Globus pallidus (tissue), 1 donor: ENCODE measurements around the gene TCEAL9.
A peak's percentile ranks its signal among the peaks of the same experiment; 100 is the strongest.
"Not testable (repeated sequence)": the region's sequence is repeated elsewhere in the genome, so short reads cannot be mapped to it uniquely, and the experiment has no call there.

Source experiments
- DNase-seq: peaks from one replicate; pipeline ENCODE4 v3.0.0-alpha.2; 2015; ENCODE audit warnings: low spot score

TCEAL9 gene

DNA sequence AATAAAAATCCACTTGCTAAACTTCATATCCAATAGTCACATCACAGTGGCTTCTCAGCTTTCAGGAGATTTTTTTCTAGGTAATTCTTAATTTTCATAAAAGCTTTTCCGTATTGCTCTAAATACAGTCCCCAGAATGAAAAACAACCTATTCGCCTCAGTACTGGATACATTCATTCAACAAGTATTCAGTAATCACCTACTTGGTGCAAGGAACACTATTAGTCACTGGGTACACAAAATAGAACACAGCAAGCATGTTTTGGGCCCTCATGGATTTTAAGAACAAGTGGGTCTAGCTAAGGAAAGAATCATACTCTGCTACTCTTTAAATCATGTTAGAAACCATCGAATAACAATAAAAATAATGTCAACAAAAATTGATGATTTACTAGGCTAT, 17.3 kb downstream of the TCEAL9 start:
- DNase-seq, result no peak

DNA sequence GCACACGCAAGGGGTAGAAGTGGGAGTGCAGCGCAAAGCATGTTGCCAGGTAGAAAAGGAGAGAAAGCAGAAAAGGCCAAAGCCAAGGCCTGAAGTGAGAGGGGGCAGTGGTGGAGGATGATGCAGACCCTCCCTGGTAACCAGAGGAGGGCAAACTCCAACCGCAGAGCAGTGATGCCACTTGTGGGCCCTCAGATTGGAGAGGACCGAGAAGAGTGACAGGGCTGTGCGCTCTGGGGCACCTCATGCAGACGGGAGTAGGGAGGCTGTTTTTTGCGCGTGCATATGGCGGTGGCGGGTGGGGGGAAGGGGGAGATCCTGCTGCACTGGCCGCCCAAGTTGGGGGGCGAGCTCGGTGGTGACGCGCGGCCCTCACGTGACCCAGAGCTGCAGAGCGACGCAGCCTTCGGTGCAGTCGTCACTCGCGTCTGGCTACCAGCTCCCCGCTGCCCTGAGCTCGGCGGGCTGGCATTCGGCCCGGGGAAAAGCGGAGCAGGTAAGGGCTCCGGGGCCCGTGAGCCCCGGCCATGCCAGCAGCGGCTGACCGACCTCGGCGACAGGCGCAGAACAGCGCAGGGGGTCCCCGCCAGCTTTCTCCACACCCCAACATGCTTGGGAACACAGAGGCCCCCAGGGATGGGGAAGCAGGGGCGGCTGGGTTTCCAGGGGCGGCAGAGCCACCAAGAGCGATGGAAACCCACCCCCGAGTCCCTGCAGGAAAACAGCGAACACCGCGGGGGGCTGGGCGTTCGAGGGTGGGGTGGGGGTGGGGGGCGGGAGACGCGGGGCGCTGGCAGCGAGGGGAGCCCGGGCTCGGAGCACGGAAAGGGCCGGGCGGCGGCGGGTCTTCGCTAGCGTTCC, 20.0 kb downstream of the TCEAL9 start, which contains the start of gene BEX3:
Gene BEX3, plus strand, starts transcription at position 421 of the 861 bp plus-strand sequence. CDS start 984 bp downstream, outside the sequence.
- peak; percentile 59 for DNase-seq

DNA sequence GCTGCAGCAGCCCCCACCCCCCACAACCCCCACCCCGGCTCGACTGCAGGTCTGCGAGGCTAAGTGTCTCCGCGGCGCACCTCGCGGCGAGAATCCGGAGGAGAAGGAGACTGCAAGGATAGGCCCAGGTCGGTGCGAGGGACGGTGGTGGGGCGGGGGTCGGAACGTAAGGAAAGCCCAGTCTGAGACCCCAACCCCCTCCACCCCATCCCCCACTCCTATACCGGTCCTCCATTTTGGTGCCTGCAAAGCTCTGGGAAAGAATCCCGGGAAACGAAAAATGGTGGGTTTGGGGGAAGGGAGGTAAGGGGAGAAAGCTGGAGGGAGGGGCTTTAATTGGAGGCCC, 20.6 kb downstream of the TCEAL9 start:
- no peak for DNase-seq

DNA sequence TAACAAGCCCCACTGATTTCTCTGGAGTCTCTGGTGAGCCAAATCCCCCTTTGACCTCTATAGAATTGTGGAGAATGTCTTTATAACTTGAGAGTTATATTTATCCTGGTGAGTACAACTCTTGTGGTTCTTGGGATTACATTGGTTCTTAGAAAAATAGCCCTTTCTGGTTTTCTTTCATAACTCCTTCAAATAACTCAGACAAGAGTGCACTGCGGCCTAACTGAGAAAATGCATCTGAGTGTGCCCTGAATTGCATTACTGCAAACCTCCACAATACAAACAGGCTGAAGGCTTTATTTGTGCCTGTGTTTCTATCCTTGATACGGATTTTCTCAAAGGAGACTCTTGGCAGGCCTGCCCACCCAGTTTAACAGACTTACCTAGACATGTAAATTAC, 22.7 kb downstream of the TCEAL9 start:
- no peak for DNase-seq

DNA sequence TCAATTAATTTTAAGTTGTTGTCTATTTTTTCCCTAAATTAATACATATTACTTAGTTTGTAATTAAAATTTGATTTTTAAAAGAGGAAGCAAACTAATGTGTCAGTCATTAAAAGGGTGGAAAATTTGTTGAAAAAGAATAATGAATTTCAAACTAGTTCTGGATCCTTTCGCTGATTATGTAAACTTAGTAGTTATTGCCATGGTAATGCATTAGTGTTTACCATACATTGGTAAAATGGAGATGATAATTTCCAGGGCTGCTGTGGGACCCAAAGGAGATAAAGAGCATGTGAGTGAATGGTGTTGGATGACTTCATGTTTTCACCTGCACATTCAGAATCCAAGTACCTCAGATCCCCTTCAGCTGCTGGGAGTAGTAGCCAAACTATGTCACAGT, 26.6 kb downstream of the TCEAL9 start:
- DNase-seq, result no peak

DNA sequence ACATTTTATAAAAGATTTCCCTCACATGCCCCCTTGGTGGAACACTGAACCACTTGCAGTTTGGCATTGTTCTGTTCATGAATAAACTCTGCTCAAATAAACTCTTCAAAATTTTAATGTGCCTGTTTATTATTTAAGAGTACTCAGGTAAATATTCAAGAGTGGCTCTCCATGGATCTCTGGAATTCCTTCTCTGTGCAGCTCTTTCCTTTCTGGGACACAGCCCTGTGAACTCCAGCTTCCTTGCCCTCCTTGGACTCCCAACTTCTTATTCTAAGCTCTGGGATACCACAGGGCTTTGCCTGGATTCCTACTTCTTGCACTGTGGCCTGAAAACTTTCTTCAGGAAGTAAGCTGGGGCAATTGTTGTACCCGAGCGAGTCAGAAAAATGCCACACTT, 28.4 kb downstream of the TCEAL9 start:
- no peak for DNase-seq

DNA sequence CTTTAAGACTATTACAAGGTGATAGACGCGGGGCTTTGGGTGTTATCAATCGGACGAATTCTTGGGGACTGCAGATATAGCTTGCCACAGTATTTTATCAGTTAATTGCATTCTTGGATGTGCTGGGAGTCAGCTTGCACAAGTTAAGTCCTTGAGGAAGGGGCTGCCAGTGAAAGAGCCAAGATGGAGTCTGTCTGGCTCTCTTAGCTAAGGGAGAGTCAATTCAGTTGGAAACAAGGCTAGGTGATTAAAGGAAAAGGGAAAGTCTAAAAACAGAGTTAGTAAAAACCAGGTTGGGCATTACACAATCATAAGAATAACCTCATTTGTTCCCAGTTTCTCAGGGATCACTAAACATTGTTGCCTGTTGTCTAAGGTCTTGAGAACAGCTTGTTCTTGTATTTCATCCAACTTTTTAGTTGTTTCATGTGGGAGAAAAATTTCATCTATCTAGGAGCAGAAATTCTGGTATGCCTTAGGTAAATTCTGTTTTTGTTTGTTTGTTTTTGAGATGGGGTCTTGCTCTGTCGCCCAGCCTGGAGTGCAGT, 29.1 kb downstream of the TCEAL9 start:
- DNase-seq, result not testable (repeated sequence)

DNA sequence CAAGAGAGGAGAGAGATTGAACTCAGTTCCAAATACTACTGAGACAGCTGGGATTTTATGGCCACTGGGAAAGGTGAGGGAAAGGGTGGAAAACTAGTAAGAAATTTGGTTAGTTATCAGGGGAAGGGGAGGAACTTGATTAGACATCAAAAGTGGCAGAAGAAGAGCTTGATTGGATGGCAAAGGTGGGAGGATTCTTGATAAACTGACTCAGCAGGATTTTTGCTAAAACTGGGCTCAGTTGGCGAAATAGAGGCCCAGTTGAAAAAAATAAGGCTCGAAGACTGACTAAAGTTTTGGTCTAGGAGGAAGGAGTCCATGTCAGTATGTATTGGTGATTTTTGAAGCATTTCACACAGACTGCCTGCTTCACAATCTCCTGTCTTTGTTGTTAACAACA, 30.0 kb downstream of the TCEAL9 start:
- DNase-seq, result no peak

DNA sequence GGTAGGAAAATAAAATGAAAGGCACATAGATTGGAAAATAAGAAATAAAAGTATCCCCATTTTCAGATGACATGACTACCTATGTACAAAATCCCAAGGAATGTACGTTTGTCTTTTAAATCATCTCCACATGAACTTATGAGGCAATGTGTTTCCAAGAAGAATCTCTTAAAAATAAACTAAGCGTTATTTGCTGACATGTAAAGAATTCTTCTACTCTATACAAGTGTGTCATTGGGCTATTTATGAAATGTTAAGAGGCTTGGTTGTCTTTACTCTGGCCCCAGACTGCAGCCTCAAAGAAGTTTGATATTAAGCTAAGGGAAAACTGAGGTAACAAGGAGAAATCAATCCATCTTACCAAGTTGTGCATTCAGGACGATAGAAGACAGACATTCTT, 37.2 kb downstream of the TCEAL9 start:
- no peak for DNase-seq

DNA sequence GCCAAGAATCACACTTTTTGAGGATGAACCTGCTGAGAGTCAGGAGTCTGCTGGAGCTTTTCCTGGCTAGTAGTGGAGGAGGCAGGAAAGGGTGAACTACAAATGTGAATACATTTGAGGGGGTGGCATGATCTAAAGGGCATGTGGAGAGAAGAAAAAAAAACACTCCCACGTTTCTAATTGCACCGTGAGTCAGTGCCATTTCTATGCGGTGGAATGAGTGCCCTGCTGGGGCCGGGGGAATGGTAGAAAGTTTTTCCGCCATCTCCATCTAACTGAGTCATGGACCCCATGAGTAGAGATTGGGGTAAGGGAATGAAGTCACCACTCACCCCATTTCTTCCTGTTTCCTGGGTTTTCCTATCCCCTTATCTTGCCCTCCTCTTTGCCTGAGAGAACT, 39.9 kb downstream of the TCEAL9 start:
- no peak for DNase-seq

DNA sequence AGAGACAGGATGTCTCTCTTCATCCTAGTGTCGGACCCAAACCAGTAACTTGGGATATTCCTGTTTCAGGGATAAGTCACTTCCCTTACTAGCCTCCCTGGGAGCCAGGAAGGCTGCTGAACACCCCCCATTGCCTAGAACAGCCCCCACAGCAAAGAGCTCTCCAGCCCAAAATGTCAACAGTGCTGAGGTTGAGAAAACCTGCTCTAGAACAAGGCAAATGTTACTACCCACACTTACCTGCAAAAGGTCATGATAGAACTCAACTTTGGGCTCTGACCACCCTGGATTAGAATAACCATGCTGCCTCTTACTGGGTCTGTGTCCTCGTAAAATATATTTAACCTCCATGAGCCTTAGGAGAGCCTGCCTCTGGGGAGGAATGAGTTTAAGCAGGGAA, 40.4 kb downstream of the TCEAL9 start:
- no peak for DNase-seq

DNA sequence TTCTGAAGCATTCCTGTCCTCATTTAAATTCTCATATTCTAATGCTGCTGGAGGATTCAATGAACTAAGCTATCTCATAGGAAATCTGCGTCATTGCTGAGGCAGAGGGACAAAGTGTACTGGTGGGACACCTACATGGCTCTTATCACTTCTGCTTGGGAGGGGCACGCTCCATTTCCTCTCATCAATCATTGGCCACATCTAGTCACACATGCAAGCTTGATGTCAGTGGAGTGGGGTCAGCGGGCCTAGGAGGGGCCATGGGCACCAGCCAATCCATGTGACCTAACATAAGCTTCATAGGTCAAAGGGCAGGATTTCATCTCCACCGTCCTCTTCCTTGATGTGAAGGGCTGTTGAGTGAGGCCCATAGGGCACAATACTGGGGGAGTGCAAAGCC, 41.4 kb downstream of the TCEAL9 start:
- DNase-seq, result no peak

DNA sequence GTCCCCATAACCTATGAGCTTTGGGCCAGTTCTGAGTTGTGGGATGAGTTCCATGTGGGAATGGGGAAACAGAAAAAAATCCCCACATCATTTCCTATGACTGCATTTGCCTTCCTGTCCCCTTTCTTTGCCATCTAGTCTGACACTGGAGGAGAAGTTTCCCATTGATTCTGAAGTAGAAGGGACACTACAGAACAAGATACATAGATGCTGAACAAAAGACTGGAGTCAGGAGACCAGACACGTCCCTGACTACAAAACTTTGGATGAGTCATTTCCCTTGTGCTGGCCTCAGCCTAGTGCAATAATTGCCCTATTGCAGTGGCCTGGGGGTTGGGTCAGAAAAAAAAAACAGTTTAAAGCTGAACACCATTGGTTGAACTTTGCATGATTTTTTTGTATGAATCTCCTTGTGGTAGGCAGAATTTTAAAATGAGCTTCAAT, 42.1 kb downstream of the TCEAL9 start:
- DNase-seq, result no peak

DNA sequence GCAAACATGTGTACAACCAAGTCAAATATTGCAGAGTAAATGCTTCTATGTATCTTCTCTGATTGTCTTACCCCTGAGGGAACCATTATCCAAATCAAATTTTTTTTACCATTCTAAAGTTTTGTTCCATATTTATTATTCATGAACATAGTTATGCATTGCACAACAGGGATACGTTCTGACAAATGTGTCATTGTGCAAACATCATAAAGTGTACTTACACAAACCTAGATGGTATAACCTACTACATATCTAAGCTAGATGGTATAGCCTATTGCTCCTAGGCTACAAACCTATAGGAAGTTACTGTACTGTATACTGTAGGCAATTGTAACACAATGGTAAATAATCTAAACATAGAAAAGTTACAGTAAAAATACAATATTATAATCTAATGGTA, 43.4 kb downstream of the TCEAL9 start:
- DNase-seq, result no peak

DNA sequence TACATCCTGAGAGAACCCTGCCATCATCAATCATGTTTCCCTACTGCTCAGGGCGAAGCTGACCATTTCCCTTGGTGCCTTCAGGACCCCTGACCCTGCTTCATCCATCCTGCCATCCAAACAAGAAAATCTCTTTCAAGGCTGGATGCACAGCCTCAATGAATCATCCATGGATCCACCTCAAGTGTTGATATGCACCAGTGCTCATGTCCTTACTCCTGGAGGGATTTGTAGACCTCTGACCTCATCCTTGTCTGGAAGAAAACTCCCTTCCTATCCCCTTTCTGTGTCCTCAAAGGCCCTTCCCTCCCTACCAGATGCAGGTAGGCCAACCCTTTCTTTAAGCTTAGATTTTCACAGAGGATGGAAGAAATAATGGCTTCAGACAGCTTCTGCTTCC, 44.6 kb downstream of the TCEAL9 start:
- DNase-seq, result no peak

DNA sequence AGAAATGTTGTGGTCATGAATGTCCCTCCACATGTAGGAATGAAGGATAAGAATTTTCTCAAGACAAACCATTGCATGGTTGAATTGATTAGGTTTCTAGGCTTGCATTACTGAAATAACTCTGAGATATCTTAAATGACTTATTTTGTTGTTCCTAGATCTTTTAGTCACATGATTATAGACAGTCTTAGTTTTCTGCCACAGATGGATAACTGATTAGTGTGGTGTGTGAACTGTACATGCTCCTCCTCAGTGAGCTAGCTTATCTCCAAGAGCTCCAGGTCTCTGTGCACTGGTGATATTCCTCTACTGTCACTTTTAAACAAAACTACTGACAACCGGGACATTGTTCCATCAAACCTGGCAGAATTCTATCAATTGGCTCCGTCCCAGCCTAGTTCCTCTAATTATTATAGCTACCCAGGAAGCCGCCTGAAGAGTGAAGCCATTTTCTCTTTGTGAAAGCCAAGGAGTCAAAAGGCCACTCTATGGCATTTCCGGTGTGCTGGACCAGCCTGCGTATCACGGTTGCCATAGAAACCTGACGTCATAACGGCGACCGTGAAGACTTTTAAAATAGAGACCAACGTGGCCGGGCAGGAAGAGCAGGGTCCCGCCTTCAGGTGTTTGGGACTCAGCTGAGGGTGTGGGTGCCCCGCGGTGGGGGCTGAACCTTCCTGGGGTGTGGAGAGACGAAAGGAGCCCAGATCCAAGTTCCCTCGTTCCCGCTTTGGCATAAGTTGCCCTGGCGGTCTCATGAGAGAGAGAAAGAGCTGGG, 48.1 kb downstream of the TCEAL9 start:
- DNase-seq, result peak; percentile 28

DNA sequence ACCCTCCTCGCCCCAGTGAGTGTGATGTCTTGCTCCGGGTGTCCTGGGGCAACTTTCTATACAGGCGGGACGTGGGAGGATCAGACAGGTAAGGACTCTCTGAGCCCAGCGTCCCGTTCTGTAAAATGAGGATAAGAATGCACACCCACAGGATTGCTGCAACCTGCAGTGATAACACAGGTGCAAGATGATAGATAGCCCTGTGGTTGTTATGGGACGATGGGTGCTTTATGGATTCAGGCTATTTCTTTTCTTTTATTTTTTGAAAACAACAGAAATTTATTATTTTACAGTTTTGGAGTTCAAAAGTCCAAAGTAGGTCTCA, 48.7 kb downstream of the TCEAL9 start:
- DNase-seq, result no peak

DNA sequence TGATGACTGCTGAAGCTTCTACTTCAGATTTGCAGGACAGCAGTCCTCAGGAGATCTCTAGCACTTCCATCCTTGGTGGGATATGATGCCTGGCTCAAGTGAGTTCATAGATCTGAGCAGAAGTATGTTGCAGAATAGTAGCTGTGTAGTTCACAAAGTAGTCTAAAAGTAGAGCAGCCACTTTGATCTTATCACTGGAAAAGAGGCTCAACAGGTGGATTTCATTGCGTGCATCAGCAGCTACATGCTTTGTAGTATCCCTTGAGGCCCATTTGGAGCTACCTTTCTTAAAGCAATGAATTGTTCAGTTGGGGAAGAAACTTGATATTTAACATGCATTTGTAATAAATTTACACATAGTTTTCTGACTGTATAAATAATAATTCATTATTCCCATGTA, 50.0 kb downstream of the TCEAL9 start:
- DNase-seq, result no peak

DNA sequence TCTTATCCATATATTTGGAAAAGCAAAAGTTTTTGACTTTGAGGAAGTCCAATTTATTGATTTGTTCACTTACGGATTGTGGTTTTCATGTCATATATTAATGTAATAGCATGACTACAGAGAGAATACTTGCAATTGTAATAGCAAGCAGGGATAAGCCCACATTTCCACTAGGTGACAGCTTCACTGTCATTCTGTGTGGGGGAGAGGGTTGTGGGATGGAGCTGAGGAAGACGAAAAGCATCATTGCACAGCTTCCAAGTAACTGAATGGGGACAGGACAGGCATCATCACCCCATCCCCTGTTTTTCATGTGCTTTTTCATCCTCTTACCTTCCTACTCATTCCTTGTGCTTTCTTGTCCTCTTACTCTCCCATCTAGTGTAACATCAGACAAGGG, 51.5 kb downstream of the TCEAL9 start:
- no peak for DNase-seq
